CD4-positive, alpha-beta T cell (primary cell): ENCODE measurements around the gene PKDCC. TPM values are rescaled to one million over a fixed set of nuclear protein-coding genes. Genes with fewer than 3 reads are reported as not detected.

Source experiments
- ATAC-seq: fragments of 200-7000 bp; cut with Tn5 transposase; one replicate; pipeline ENCODE4 v1.10.0; 2022; ENCODE audit warnings: mild to moderate bottlenecking; ENCODE audit not compliant: poor library complexity
- CTCF ChIA-PET: fragments of 350-600 bp; sonication (Branson Sonifier 250); formaldehyde crosslinking; loops from one replicate; lab custom pipeline; 2021; ENCODE audit warnings: antibody characterized with exemption, inconsistent platforms; lab: Charles Lee
- POLR2A ChIA-PET: fragments of 350-600 bp; sonication (Branson Sonifier 250); formaldehyde crosslinking; loops from one replicate; lab custom pipeline; 2021; ENCODE audit warnings: antibody characterized with exemption, inconsistent platforms; lab: Charles Lee
- DNase-seq, 14 experiments: peaks; one replicate each; pipeline ENCODE4 v3.0.0-alpha.2; 2013 to 2020; ENCODE audit warnings: mixed read lengths in 2 of 14
- H3K27ac ChIP-seq, 2 donors: one replicate each; pipeline versions ENCODE4 v1.5.1 to v1.7.0; 2013; ENCODE audit warnings: low read length in 2 of 2, low read depth in 1 of 2, mild to moderate bottlenecking in 1 of 2
- H3K27me3 ChIP-seq, 2 experiments: 1 replicate in 1 of 2; 2 replicates in 1 of 2; pipeline versions ENCODE4 v1.6.1 to v1.7.0; 2013; ENCODE audit warnings: low read length in 2 of 2, control low read depth in 1 of 2, mild to moderate bottlenecking in 1 of 2, moderate library complexity in 1 of 2; ENCODE audit not compliant: insufficient read depth in 2 of 2, control insufficient read depth in 1 of 2
- H3K36me3 ChIP-seq: one replicate; pipeline ENCODE4 v1.6.1; 2013; ENCODE audit warnings: low read length, control low read depth; ENCODE audit not compliant: insufficient read depth
- H3K4me1 ChIP-seq: one replicate; pipeline ENCODE4 v1.6.1; 2013; ENCODE audit warnings: low read length, control low read depth; ENCODE audit not compliant: insufficient read depth
- H3K4me3 ChIP-seq: one replicate; pipeline ENCODE4 v1.5.1; 2013; ENCODE audit warnings: mild to moderate bottlenecking, low read length, moderate library complexity
- H3K9me3 ChIP-seq, 2 experiments: 1 replicate in 1 of 2; 2 replicates in 1 of 2; pipeline versions ENCODE4 v1.6.1 to v1.7.0; 2013; ENCODE audit warnings: low read length in 2 of 2, mild to moderate bottlenecking in 2 of 2, control low read depth in 1 of 2, moderate library complexity in 1 of 2; ENCODE audit not compliant: control insufficient read depth in 1 of 2, insufficient read depth in 1 of 2
- H3K27ac Mint-ChIP-seq: one replicate; pipeline ENCODE4 v1.8.0; 2020; ENCODE audit warnings: mixed read lengths
- H3K27me3 Mint-ChIP-seq: one replicate; pipeline ENCODE4 v1.8.0; 2021; ENCODE audit warnings: mixed read lengths
- H3K36me3 Mint-ChIP-seq: one replicate; pipeline ENCODE4 v1.8.0; 2021; ENCODE audit warnings: low read depth, mixed read lengths
- H3K4me1 Mint-ChIP-seq: one replicate; pipeline ENCODE4 v1.8.0; 2021; ENCODE audit warnings: low read depth, mixed read lengths
- H3K4me3 Mint-ChIP-seq: one replicate; pipeline ENCODE4 v1.8.0; 2020; ENCODE audit warnings: mild to moderate bottlenecking, mixed read lengths
- H3K9me3 Mint-ChIP-seq: one replicate; pipeline ENCODE4 v1.8.0; 2020; ENCODE audit warnings: mixed read lengths
- intact Hi-C, 2 experiments: fragments of 100-400 bp; cut with DNase I in 1 of 2; cut with micrococcal nuclease in 1 of 2; formaldehyde crosslinking; loops; one replicate each; pipeline versions ENCODE4 v1.15.1 to v1.9.0; 2023 to 2025; cut with DNase I, micrococcal nuclease
- total RNA-seq, 174 experiments: library from RNA in 2 of 174; stranded (reverse) in 2 of 174; gene quantifications; one replicate each; pipeline ENCODE4 v1.2.3 and lab custom pipeline; 2021 to 2026
- TF ChIP-seq, protein P1 (sequence below): fragments of 200-600 bp; IDR thresholded peaks from one replicate; pipeline ENCODE4 v1.8.0; 2022; ENCODE audit warnings: antibody characterized with exemption, mild to moderate bottlenecking

PKDCC gene
- total RNA-seq, 2 experiments from 2014 or later, result not detected

DNA sequence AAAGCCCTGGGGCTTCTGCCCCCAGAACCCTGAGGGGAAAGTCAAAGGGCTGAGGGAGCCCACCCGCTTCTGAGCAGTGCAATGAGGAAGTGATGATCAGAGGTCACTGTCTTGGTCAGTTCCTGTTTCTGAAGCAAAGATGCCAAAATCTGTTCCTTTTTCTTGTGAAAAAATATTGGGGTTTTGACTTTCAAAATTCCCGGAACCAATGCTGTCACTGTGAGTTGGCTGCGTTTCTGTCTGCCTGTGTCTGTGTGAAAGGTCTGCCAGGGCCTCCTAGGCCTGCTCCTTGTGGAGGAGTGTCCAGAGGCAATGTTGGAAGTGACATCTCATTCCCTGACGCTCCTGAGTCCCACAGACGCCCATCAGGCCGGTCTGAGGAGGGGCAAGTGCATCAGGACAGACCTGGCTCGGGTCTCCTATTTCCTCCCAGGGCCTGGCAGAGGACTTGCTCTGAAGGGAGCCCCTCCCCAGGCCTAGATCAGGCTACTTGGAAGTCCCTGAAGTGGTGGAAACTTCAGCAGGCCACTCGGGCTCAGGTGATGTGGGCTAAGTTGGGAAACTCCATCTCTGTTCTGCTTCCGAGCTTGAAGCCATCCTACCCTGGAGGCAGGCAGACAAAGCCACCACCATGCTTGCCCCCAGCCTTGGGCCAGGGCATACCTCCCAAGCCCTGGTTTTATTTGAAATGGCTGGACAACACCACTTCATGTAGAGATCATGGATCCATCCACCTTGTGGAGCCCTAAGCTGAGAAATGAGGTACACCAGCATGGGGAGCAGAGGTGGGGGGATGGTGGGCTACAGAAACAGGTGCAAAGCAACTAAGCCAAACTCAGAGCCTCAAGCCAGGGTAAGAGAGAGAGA, 51.0 kb downstream of the PKDCC start:
- no peaks in the 10 kb centered on the region for H3K27me3 ChIP-seq
- Mint-ChIP-seq H3K36me3 (peaks cover 7% of the 10 kb centered on the region), H3K27me3 (no peaks in the 10 kb centered on the region), H3K4me1 (peaks cover 50% of the 10 kb centered on the region), H3K27ac (peak overlapping the region; percentile 87), H3K9me3 (no peaks in the 10 kb centered on the region), H3K4me3 (peak overlapping the region; percentile 69)
- H3K4me1 ChIP-seq, result peaks cover 77% of the 10 kb centered on the region
- ChIA-PET POLR2A (interaction anchor here (0.6 to 14.3 kb wide), 8 partner anchors 7 to 97 kb away, joined by 3 to 255 read pairs (median 14); partner anchors contain the start of gene EML4), CTCF (interaction anchor here (1.1 to 1.5 kb wide), 3 partner anchors 19 to 98 kb away, joined by 3 to 5 read pairs (median 4); no protein-coding TSS in a partner anchor)
- no peak for ATAC-seq
- intact Hi-C loops, result loop anchor here in 1 of 2 experiments (5.0 kb wide), 3 partner anchors 138 to 263 kb away; partner anchors contain the start of gene COX7A2L
- H3K4me3 ChIP-seq, result no peak overlapping the region
- H3K27ac ChIP-seq, result peak overlapping the region; percentile 28 to 37
- peaks cover 0 to 4% of the 10 kb centered on the region in 2 experiments for H3K9me3 ChIP-seq
- H3K36me3 ChIP-seq, result no peaks in the 10 kb centered on the region
- peak in 6 of 14 experiments; percentile 19 to 61 (median 22) for DNase-seq
- TF ChIP-seq, protein P1, sequence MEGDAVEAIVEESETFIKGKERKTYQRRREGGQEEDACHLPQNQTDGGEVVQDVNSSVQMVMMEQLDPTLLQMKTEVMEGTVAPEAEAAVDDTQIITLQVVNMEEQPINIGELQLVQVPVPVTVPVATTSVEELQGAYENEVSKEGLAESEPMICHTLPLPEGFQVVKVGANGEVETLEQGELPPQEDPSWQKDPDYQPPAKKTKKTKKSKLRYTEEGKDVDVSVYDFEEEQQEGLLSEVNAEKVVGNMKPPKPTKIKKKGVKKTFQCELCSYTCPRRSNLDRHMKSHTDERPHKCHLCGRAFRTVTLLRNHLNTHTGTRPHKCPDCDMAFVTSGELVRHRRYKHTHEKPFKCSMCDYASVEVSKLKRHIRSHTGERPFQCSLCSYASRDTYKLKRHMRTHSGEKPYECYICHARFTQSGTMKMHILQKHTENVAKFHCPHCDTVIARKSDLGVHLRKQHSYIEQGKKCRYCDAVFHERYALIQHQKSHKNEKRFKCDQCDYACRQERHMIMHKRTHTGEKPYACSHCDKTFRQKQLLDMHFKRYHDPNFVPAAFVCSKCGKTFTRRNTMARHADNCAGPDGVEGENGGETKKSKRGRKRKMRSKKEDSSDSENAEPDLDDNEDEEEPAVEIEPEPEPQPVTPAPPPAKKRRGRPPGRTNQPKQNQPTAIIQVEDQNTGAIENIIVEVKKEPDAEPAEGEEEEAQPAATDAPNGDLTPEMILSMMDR, result no peak

- peaks cover 0 to 4% of the 10 kb centered on the region in 2 experiments for H3K9me3 ChIP-seq
- Mint-ChIP-seq H3K36me3 (peaks cover 7% of the 10 kb centered on the region), H3K9me3 (no peaks in the 10 kb centered on the region), H3K27ac (peak overlapping the region; percentile 87), H3K27me3 (no peaks in the 10 kb centered on the region), H3K4me3 (peak overlapping the region; percentile 69), H3K4me1 (peaks cover 50% of the 10 kb centered on the region)
- peaks cover 85% of the 10 kb centered on the region for H3K4me1 ChIP-seq
- CTCF ChIA-PET, result interaction anchor here (0.7 to 1.5 kb wide), 4 partner anchors 18 to 97 kb away, joined by 3 to 5 read pairs (median 4); no protein-coding TSS in a partner anchor
- peak overlapping the region; percentile 28 to 37 for H3K27ac ChIP-seq
- intact Hi-C loops, result loop anchor here (5.0 to 10.0 kb wide), 5 partner anchors 138 to 1038 kb away; partner anchors contain the start of gene COX7A2L (in 2 of the 2)
- no peak overlapping the region for H3K4me3 ChIP-seq
- DNase-seq, result peak in 4 of 14 experiments; percentile 17 to 57 (median 36)
- POLR2A ChIA-PET, result interaction anchor here (0.6 to 14.3 kb wide), 7 partner anchors 26 to 97 kb away, joined by 3 to 255 read pairs (median 14); partner anchors contain the start of gene EML4
- no peaks in the 10 kb centered on the region for H3K27me3 ChIP-seq
- no peak for ATAC-seq
- no peaks in the 10 kb centered on the region for H3K36me3 ChIP-seq
- TF ChIP-seq, protein P1, result no peak
Measured at GRCh38 chr2:42099438-42100173, 51.8 kb downstream of the PKDCC start.
